NCI-H82 treated with DMSO at 0.1 percent for 48 hours (cell line): ENCODE data around the gene INF2.

Experiments
- DNase-seq: peaks from one replicate; lab custom pipeline; 2025; ENCODE audit not compliant: unreplicated experiment; lab: John Stamatoyannopoulos, UW

The INF2 gene

GRCh38 chr14:104688505-104689108 lies 811 bp upstream of the INF2 start:
- no peak for DNase-seq

- no peak for DNase-seq
Measured at GRCh38 chr14:104689881-104690711, 678 bp downstream of the INF2 start.

- no peak for DNase-seq
Measured at GRCh38 chr14:104690861-104691455, 1.5 kb downstream of the INF2 start.

- no peak for DNase-seq
Measured at GRCh38 chr14:104691546-104692260, 2.3 kb downstream of the INF2 start.

GRCh38 chr14:104692261-104692938 lies 3.0 kb downstream of the INF2 start:
- no peak for DNase-seq

- no peak for DNase-seq
Measured at GRCh38 chr14:104692939-104693315, 3.5 kb downstream of the INF2 start.

- no peak for DNase-seq
Measured at GRCh38 chr14:104693482-104694431, 4.3 kb downstream of the INF2 start.

- DNase-seq = no peak
Measured at GRCh38 chr14:104694475-104694950, 5.1 kb downstream of the INF2 start.

GRCh38 chr14:104694991-104695659 lies 5.7 kb downstream of the INF2 start:
- no peak for DNase-seq

- DNase-seq = no peak
Measured at GRCh38 chr14:104695660-104696000, 6.2 kb downstream of the INF2 start.

GRCh38 chr14:104696671-104697316 lies 7.4 kb downstream of the INF2 start:
- no peak for DNase-seq

- no peak for DNase-seq
Measured at GRCh38 chr14:104697317-104697703, 7.9 kb downstream of the INF2 start.

- no peak for DNase-seq
Measured at GRCh38 chr14:104697892-104698583, 8.6 kb downstream of the INF2 start.

GRCh38 chr14:104698688-104699425 lies 9.4 kb downstream of the INF2 start:
- no peak for DNase-seq

GRCh38 chr14:104699426-104699748 lies 10.0 kb downstream of the INF2 start:
- DNase-seq = no peak

- DNase-seq = no peak
Measured at GRCh38 chr14:104700225-104700651, 10.8 kb downstream of the INF2 start.

GRCh38 chr14:104700747-104701217 lies 11.4 kb downstream of the INF2 start:
- no peak for DNase-seq
